A673 (cell line): ENCODE data around the gene FXYD4. TPM values are rescaled to one million over a fixed set of nuclear protein-coding genes. Genes with fewer than 3 reads are reported as not detected.

ENCODE experiments used
- BruUV-seq: library from RNA; stranded (reverse); fragments of 400-500 nt; replicated peaks from 2 replicates; lab custom pipeline; 2021; lab: Mats Ljungman, UMichigan
- CTCF ChIA-PET: fragments of 300-600 bp; sonication (Branson Sonifier 250); formaldehyde crosslinking; loops from one replicate; lab custom pipeline; 2022; ENCODE audit warnings: antibody characterized with exemption; lab: Charles Lee
- POLR2A ChIA-PET: fragments of 300-600 bp; sonication (Branson Sonifier 250); formaldehyde crosslinking; loops from one replicate; lab custom pipeline; 2022; ENCODE audit warnings: antibody characterized with exemption; ENCODE audit not compliant: low non-redundant PET; lab: Charles Lee
- DNase-seq: peaks from one replicate; pipeline ENCODE4 v3.0.0-alpha.2; 2015; ENCODE audit warnings: low spot score
- H3K27ac ChIP-seq: fragments of 200-600 bp; sonication (generic); 2 replicates; pipeline ENCODE4 v1.5.1; 2016; ENCODE audit warnings: mixed run types, low read depth, mild to moderate bottlenecking, mixed read lengths, antibody characterized with exemption, low read length; ENCODE audit not compliant: poor library complexity, severe bottlenecking
- H3K27me3 ChIP-seq: fragments of 200-600 bp; sonication (generic); replicated peaks from 2 replicates; pipeline ENCODE4 v1.6.1; 2017; ENCODE audit warnings: mixed run types, low read depth, mild to moderate bottlenecking, mixed read lengths, antibody characterized with exemption, low read length; ENCODE audit not compliant: insufficient read depth, poor library complexity
- H3K36me3 ChIP-seq: fragments of 200-600 bp; sonication (generic); 2 replicates; pipeline ENCODE4 v1.6.1; 2016; ENCODE audit warnings: mixed run types, mild to moderate bottlenecking, mixed read lengths, antibody characterized with exemption, low read length; ENCODE audit not compliant: insufficient read depth, poor library complexity, severe bottlenecking
- H3K4me1 ChIP-seq: fragments of 200-600 bp; sonication (generic); 2 replicates; pipeline ENCODE4 v1.6.1; 2017; ENCODE audit warnings: mixed run types, mild to moderate bottlenecking, mixed read lengths, antibody characterized with exemption, low read length; ENCODE audit not compliant: insufficient read depth, poor library complexity, severe bottlenecking
- H3K4me3 ChIP-seq: fragments of 200-600 bp; sonication (generic); 2 replicates; pipeline ENCODE4 v1.5.1; 2016; ENCODE audit warnings: low read depth, mixed run types, mild to moderate bottlenecking, mixed read lengths, low read length; ENCODE audit not compliant: poor library complexity, severe bottlenecking
- H3K9me3 ChIP-seq: fragments of 200-600 bp; sonication (generic); 2 replicates; pipeline ENCODE4 v1.6.1; 2016; ENCODE audit warnings: mixed run types, low read depth, mild to moderate bottlenecking, mixed read lengths, antibody characterized with exemption, low read length; ENCODE audit not compliant: poor library complexity, severe bottlenecking
- EZH2 ChIP-seq: fragments of 200-600 bp; sonication (generic); IDR thresholded peaks from 2 replicates; pipeline ENCODE4 v1.6.1; 2017; ENCODE audit warnings: borderline replicate concordance, low read depth, mild to moderate bottlenecking, mixed read lengths, antibody characterized with exemption, low read length; ENCODE audit not compliant: poor library complexity, severe bottlenecking
- intact Hi-C: fragments of 100-400 bp; cut with micrococcal nuclease; formaldehyde crosslinking; loops from one replicate; pipeline ENCODE4 v1.10.0; 2022; ENCODE audit not compliant: unreplicated experiment
- total RNA-seq: library from RNA; stranded (reverse); gene quantifications from 2 replicates; pipeline ENCODE4 v1.2.3, GENCODE V29; 2021
- TF ChIP-seq, protein P1 (sequence below): fragments of 300-800, 200-600 bp; sonication (generic); conservative IDR thresholded peaks from 2 replicates; pipeline ENCODE4 v1.5.1; 2017; ENCODE audit warnings: low read depth, mild to moderate bottlenecking, antibody characterized with exemption, low read length, moderate library complexity, mixed read lengths

Gene FXYD4
- total RNA-seq, 1 experiment from 2014 or later = not detected

DNA sequence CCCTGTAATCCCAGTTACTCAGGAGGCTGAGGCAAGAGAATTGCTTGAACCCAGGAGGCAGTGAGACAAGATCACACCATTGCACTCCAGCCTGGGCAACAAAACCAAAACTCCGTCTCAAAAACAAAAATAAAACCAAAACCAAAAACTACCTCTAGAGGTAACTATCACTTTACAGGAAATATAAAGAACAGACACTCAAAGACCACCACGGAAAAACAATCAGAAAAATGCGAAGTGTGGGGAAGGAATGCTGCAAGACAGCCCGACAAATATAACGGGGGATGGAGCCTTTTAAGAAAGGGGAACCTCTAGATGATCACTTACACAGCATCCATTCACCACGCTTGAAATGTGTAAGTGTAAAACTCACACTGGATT lies 33.3 kb downstream of the FXYD4 start:
- Histone ChIP-seq H3K9me3 (no peaks in the 10 kb centered on the region), H3K36me3 (peaks cover 4% of the 10 kb centered on the region), H3K4me1 (peaks cover 59% of the 10 kb centered on the region), H3K27ac (peak overlapping the region; percentile 44), H3K4me3 (peak overlapping the region; percentile 11), H3K27me3 (no peaks in the 10 kb centered on the region)
- BruUV-seq = no TSS peak
- TF ChIP-seq, protein P1, sequence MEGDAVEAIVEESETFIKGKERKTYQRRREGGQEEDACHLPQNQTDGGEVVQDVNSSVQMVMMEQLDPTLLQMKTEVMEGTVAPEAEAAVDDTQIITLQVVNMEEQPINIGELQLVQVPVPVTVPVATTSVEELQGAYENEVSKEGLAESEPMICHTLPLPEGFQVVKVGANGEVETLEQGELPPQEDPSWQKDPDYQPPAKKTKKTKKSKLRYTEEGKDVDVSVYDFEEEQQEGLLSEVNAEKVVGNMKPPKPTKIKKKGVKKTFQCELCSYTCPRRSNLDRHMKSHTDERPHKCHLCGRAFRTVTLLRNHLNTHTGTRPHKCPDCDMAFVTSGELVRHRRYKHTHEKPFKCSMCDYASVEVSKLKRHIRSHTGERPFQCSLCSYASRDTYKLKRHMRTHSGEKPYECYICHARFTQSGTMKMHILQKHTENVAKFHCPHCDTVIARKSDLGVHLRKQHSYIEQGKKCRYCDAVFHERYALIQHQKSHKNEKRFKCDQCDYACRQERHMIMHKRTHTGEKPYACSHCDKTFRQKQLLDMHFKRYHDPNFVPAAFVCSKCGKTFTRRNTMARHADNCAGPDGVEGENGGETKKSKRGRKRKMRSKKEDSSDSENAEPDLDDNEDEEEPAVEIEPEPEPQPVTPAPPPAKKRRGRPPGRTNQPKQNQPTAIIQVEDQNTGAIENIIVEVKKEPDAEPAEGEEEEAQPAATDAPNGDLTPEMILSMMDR = no peak
- no peak for TF ChIP-seq EZH2
- ChIA-PET CTCF (interaction anchor here (0.5 kb wide), 1 partner anchor 44 kb away, joined by 5 read pairs; no protein-coding TSS in a partner anchor), POLR2A (no interaction called here)
- DNase-seq = no peak
- intact Hi-C loops = no loop called here

DNA sequence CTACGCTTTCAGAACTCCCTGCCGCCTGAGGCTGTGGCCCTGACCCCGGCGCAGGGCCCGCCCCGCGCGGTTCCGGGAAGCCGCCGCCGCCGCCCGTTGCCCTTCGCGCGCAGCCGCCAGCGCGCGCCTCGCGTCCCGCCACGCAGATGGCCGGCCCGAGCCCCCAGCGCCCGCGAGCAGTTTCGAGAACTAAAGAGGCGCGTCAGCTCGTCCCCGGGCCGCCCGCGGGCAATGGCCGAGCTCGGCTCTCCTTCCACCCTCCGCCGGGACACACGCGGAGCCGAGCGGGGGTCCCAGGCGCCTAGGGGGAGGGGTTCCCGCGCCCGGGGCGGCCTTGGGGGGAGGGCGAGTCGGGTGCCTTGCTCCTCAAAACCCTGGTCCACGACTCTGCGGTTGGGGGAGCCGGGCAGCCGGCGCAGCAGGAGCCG lies 35.7 kb downstream of the FXYD4 start:
- peak; percentile 55 for DNase-seq
- intact Hi-C loops = no loop called here
- ChIA-PET CTCF (no interaction called here), POLR2A (interaction anchor here (0.7 kb wide), 2 partner anchors 10 to 14 kb away, joined by 4 to 6 read pairs; no protein-coding TSS in a partner anchor)
- TF ChIP-seq EZH2 = no peak
- TF ChIP-seq, protein P1 = no peak
- Histone ChIP-seq H3K27me3 (no peaks in the 10 kb centered on the region), H3K36me3 (no peaks in the 10 kb centered on the region), H3K9me3 (no peaks in the 10 kb centered on the region), H3K4me3 (peak overlapping the region; percentile 91), H3K27ac (peak overlapping the region; percentile 98), H3K4me1 (peaks cover 39% of the 10 kb centered on the region)
- TSS peak; percentile 17 for BruUV-seq

DNA sequence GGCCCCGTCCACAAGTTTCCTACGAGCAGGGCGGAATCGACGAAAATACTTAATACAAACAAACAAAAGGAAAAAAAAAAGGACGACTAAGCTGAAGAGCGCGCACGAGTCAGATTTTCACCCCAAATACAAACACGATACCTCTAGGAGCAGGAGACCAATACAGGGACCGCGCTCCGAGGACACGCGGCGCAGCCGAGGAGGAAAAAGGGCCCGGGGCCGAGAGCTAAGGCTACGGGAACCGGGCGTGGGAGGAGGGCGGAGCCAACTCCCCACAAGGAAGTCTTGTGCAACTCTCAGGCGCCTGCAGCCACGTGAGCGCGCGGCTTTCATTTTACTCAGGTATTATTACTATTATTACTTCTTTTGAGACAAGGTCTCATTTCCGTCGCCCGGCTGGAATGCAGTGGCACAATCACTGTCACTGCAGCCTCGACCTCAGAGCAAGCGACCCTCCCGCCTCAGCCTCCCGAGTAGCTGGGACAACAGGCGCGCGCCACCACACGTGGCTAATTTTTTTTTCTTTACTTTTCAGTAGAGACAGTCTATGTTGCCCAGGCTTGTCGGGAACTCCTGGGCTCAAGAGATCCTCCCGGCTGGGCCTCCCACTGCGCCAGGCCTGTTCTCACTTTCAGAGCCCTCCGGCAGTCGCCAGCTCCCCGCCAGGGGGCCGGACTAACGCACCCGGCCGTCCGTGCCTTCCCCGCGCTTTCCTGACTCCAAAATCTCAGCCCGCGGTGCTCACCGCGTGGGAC lies 36.3 kb downstream of the FXYD4 start:
- ChIA-PET POLR2A (interaction anchor here (0.6 to 0.7 kb wide), 4 partner anchors 11 to 1058 kb away, joined by 4 to 6 read pairs (median 4); no protein-coding TSS in a partner anchor), CTCF (interaction anchor here (0.6 kb wide), 1 partner anchor 10 kb away, joined by 4 read pairs; no protein-coding TSS in a partner anchor)
- intact Hi-C loops = loop anchor here (1.0 kb wide), 1 partner anchor 13 kb away; no protein-coding TSS in a partner anchor
- BruUV-seq = no TSS peak
- DNase-seq = peak; percentile 94
- H3K27me3 ChIP-seq = no peaks in the 10 kb centered on the region
- TF ChIP-seq EZH2 = no peak
- TF ChIP-seq, protein P1 = peak; percentile 44
- no peaks in the 10 kb centered on the region for H3K9me3 ChIP-seq
- H3K4me1 ChIP-seq = peaks cover 33% of the 10 kb centered on the region
- H3K36me3 ChIP-seq = no peaks in the 10 kb centered on the region
- peak overlapping the region; percentile 91 for H3K4me3 ChIP-seq
- H3K27ac ChIP-seq = peak overlapping the region; percentile 98
